ENCODE data around the gene CUBN.

CUBN gene

GRCh38 chr10:16987976-16988610 is 141.5 kb downstream of the CUBN start:
- DNase-seq (ENCODE audit: low read depth), result no peak

- DNase-seq (ENCODE audit: low read depth), result no peak
These were observed 142.4 kb downstream of the CUBN start for GRCh38 chr10:16987206-16987621.

GRCh38 chr10:16986406-16987205 is 143.0 kb downstream of the CUBN start:
- DNase-seq (ENCODE audit: low read depth), result no peak

- DNase-seq (ENCODE audit: low read depth), result no peak
These were observed 143.6 kb downstream of the CUBN start for GRCh38 chr10:16986082-16986405.

- no peak for DNase-seq (ENCODE audit: low read depth)
These were observed 145.4 kb downstream of the CUBN start for GRCh38 chr10:16984242-16984641.

- DNase-seq (ENCODE audit: low read depth), result no peak
These were observed 152.8 kb downstream of the CUBN start for GRCh38 chr10:16976803-16977202.

- DNase-seq (ENCODE audit: low read depth), result no peak
These were observed 154.4 kb downstream of the CUBN start for GRCh38 chr10:16975188-16975587.

- DNase-seq (ENCODE audit: low read depth), result no peak
These were observed 161.1 kb downstream of the CUBN start for GRCh38 chr10:16968416-16969041.

GRCh38 chr10:16967866-16968415 is 161.7 kb downstream of the CUBN start:
- no peak for DNase-seq (ENCODE audit: low read depth)

- DNase-seq (ENCODE audit: low read depth), result no peak
These were observed 162.4 kb downstream of the CUBN start for GRCh38 chr10:16966991-16967865.

- no peak for DNase-seq (ENCODE audit: low read depth)
These were observed 163.7 kb downstream of the CUBN start for GRCh38 chr10:16965740-16966447.

GRCh38 chr10:16965344-16965616 is 164.3 kb downstream of the CUBN start:
- DNase-seq (ENCODE audit: low read depth), result no peak

- no peak for DNase-seq (ENCODE audit: low read depth)
These were observed 164.9 kb downstream of the CUBN start for GRCh38 chr10:16964576-16965343.

GRCh38 chr10:16960551-16960950 is 169.1 kb downstream of the CUBN start:
- no peak for DNase-seq (ENCODE audit: low read depth)

- no peak for DNase-seq (ENCODE audit: low read depth)
These were observed 172.6 kb downstream of the CUBN start for GRCh38 chr10:16957038-16957437.

GRCh38 chr10:16954280-16955030 is 175.2 kb downstream of the CUBN start:
- no peak for DNase-seq (ENCODE audit: low read depth)

- no peak for DNase-seq (ENCODE audit: low read depth)
These were observed 176.3 kb downstream of the CUBN start for GRCh38 chr10:16953270-16953669.

- no peak for DNase-seq (ENCODE audit: low read depth)
These were observed 177.0 kb downstream of the CUBN start for GRCh38 chr10:16952610-16953009.

GRCh38 chr10:16952080-16952479 is 177.5 kb downstream of the CUBN start:
- DNase-seq (ENCODE audit: low read depth), result no peak
